Measurements from ENCODE around the gene ZNF496.
"Not testable (repeated sequence)": the region's sequence is repeated elsewhere in the genome, so short reads cannot be mapped to it uniquely, and the experiment has no call there.

The ZNF496 gene

GRCh38 chr1:247360116-247360898, 28.6 kb upstream of the ZNF496 start:
- no peak for DNase-seq

- DNase-seq = no peak
These were observed 27.9 kb upstream of the ZNF496 start for GRCh38 chr1:247359559-247359958.

GRCh38 chr1:247358920-247359319, 27.3 kb upstream of the ZNF496 start:
- DNase-seq = no peak

- no peak for DNase-seq
These were observed 26.1 kb upstream of the ZNF496 start for GRCh38 chr1:247357781-247358211.

- no peak for DNase-seq
These were observed 25.5 kb upstream of the ZNF496 start for GRCh38 chr1:247357052-247357780.

- DNase-seq = not testable (repeated sequence)
These were observed 23.5 kb upstream of the ZNF496 start for GRCh38 chr1:247355160-247355559.

GRCh38 chr1:247352175-247352574, 20.5 kb upstream of the ZNF496 start:
- DNase-seq = no peak

- no peak for DNase-seq
These were observed 18.9 kb upstream of the ZNF496 start for GRCh38 chr1:247350587-247350986.

GRCh38 chr1:247347477-247348222, 16.0 kb upstream of the ZNF496 start:
- DNase-seq = peak in 2 of 56 donors; percentile 12 to 16

- DNase-seq = no peak
These were observed 14.2 kb upstream of the ZNF496 start for GRCh38 chr1:247345881-247346280.

- no peak for DNase-seq
These were observed 12.1 kb upstream of the ZNF496 start for GRCh38 chr1:247343801-247344200.

- no peak for DNase-seq
These were observed 7.1 kb upstream of the ZNF496 start for GRCh38 chr1:247338723-247339275.

- no peak for DNase-seq
These were observed 6.3 kb upstream of the ZNF496 start for GRCh38 chr1:247337961-247338360.

GRCh38 chr1:247337250-247337746, 5.6 kb upstream of the ZNF496 start:
- DNase-seq = peak in 1 of 56 donors; percentile 29

GRCh38 chr1:247336390-247336789, 4.7 kb upstream of the ZNF496 start:
- no peak for DNase-seq

- DNase-seq = peak in 14 of 56 donors; percentile 7 to 40 (median 20)
These were observed 4.2 kb upstream of the ZNF496 start for GRCh38 chr1:247335882-247336281.

GRCh38 chr1:247334378-247335133, 2.9 kb upstream of the ZNF496 start:
- DNase-seq = no peak

GRCh38 chr1:247332623-247333361, 1.1 kb upstream of the ZNF496 start:
- DNase-seq = peak in 25 of 56 donors; percentile 12 to 46 (median 33)

- DNase-seq = peak in 16 of 56 donors; percentile 8 to 67 (median 47)
These were observed 552 bp upstream of the ZNF496 start for GRCh38 chr1:247332215-247332622.

- DNase-seq = peak in 38 of 56 donors; percentile 15 to 66 (median 44)
These were observed 519 bp downstream of the ZNF496 start for GRCh38 chr1:247331172-247331524.

Measured in amygdala (tissue), 56 donors.